Karpas-422 (cell line): ENCODE results near the gene MUC21. TPM values are rescaled to one million over a fixed set of nuclear protein-coding genes. Genes with fewer than 3 reads are reported as not detected.
"Not testable (repeated sequence)": the region's sequence is repeated elsewhere in the genome, so short reads cannot be mapped to it uniquely, and the experiment has no call there.

Experiments
- DNase-seq: peaks from one replicate; pipeline ENCODE4 v3.0.0-alpha.2; 2015
- H2AFZ ChIP-seq: fragments of 200-600 bp; sonication (generic); 2 replicates; pipeline ENCODE4 v1.6.1; 2014; ENCODE audit warnings: antibody characterized with exemption, low read length, mixed read lengths
- H3K27ac ChIP-seq: fragments of 200-600 bp; sonication (generic); 2 replicates; pipeline ENCODE4 v1.5.1; 2014; ENCODE audit warnings: mild to moderate bottlenecking, low read length, moderate library complexity
- H3K27me3 ChIP-seq: fragments of 200-600 bp; sonication (generic); 2 replicates; pipeline ENCODE4 v1.6.1; 2014; ENCODE audit warnings: low read length, mixed read lengths
- H3K36me3 ChIP-seq: fragments of 200-600 bp; sonication (generic); 2 replicates; pipeline ENCODE4 v1.6.1; 2014; ENCODE audit warnings: low read length, mixed read lengths; ENCODE audit not compliant: insufficient read depth
- H3K4me1 ChIP-seq: fragments of 200-600 bp; sonication (generic); 2 replicates; pipeline ENCODE4 v1.6.1; 2014; ENCODE audit warnings: mild to moderate bottlenecking, low read length, mixed read lengths
- H3K4me2 ChIP-seq: fragments of 200-600 bp; sonication (generic); 2 replicates; pipeline ENCODE4 v1.6.1; 2014; ENCODE audit warnings: low read length, low read depth, mild to moderate bottlenecking; ENCODE audit not compliant: poor library complexity, severe bottlenecking
- H3K4me3 ChIP-seq: fragments of 200-600 bp; sonication (generic); 2 replicates; pipeline ENCODE4 v1.5.1; 2014; ENCODE audit warnings: mild to moderate bottlenecking, antibody characterized with exemption, low read length, mixed read lengths
- H3K79me2 ChIP-seq: fragments of 200-600 bp; sonication (generic); 2 replicates; pipeline ENCODE4 v1.6.1; 2014; ENCODE audit warnings: mild to moderate bottlenecking, low read length, mixed read lengths
- H3K9ac ChIP-seq: fragments of 200-600 bp; sonication (generic); 2 replicates; pipeline ENCODE4 v1.6.0; 2014; ENCODE audit warnings: low read length
- H3K9me2 ChIP-seq: fragments of 200-600 bp; sonication (generic), shearing (Covaris generic); replicated peaks from 2 replicates; pipeline ENCODE4 v1.6.0; 2014; ENCODE audit warnings: mild to moderate bottlenecking, low read length, moderate library complexity; ENCODE audit not compliant: insufficient read depth
- H3K9me3 ChIP-seq: fragments of 300-700, 200-600 bp; sonication (generic); 2 replicates; pipeline ENCODE4 v1.6.1; 2014; ENCODE audit warnings: low read length, mixed read lengths
- H4K20me1 ChIP-seq: fragments of 200-600 bp; sonication (generic); 2 replicates; pipeline ENCODE4 v1.6.1; 2014; ENCODE audit warnings: mild to moderate bottlenecking, antibody characterized with exemption, low read length, low read depth; ENCODE audit not compliant: insufficient read depth
- total RNA-seq: library from RNA; depleted of rRNA; stranded (reverse); fragments of >200 nt; shearing (Covaris generic); gene quantifications from 2 replicates; pipeline ENCODE4 v1.2.3, GENCODE V29; 2014; ENCODE audit warnings: low replicate concordance

MUC21 gene
- total RNA-seq, 1 experiment from 2014 or later: not detected

- H3K36me3 ChIP-seq: no peaks in the 10 kb centered on the region
- H3K9me3 ChIP-seq: no peaks in the 10 kb centered on the region
- no peaks in the 10 kb centered on the region for H3K27me3 ChIP-seq
- no peak overlapping the region for H2AFZ ChIP-seq
- no peak overlapping the region for H3K4me2 ChIP-seq
- no peaks in the 10 kb centered on the region for H3K4me1 ChIP-seq
- DNase-seq: no peak
- H3K4me3 ChIP-seq: no peak overlapping the region
- no peaks in the 10 kb centered on the region for H3K79me2 ChIP-seq
- H3K9me2 ChIP-seq: no peaks in the 10 kb centered on the region
- no peaks in the 10 kb centered on the region for H4K20me1 ChIP-seq
- no peak overlapping the region for H3K9ac ChIP-seq
- no peak overlapping the region for H3K27ac ChIP-seq
Measured at GRCh38 chr6:30991891-30992290, 8.4 kb downstream of the MUC21 start.

- no peak overlapping the region for H2AFZ ChIP-seq
- H3K9me3 ChIP-seq: no peaks in the 10 kb centered on the region
- H3K4me1 ChIP-seq: no peaks in the 10 kb centered on the region
- H3K27ac ChIP-seq: no peak overlapping the region
- no peak overlapping the region for H3K4me3 ChIP-seq
- no peak for DNase-seq
- no peaks in the 10 kb centered on the region for H3K9me2 ChIP-seq
- no peaks in the 10 kb centered on the region for H3K79me2 ChIP-seq
- no peaks in the 10 kb centered on the region for H3K27me3 ChIP-seq
- no peak overlapping the region for H3K9ac ChIP-seq
- H4K20me1 ChIP-seq: no peaks in the 10 kb centered on the region
- no peaks in the 10 kb centered on the region for H3K36me3 ChIP-seq
- no peak overlapping the region for H3K4me2 ChIP-seq
Measured at GRCh38 chr6:30997301-30997700, 13.8 kb downstream of the MUC21 start.

DNA sequence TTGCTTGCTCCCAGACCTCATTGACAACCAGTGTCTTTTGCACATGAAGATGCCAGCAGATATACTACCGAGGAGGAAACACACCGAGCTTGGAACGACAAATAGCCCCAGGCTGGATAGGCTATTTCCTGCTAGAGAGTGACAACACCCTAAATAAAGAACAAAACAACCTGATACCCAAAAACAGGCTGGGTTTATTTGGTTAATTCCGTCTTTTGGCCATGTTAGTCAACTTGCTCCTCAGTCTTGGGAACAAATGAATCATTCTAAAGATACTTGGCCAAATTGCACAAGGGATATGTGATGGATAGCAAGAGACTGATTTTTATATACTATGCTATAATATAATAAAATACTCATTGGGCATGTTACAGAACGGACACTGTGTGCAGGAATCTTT is 15.3 kb downstream of the MUC21 start:
- no peak overlapping the region for H3K4me2 ChIP-seq
- H3K4me3 ChIP-seq: no peak overlapping the region

GRCh38 chr6:31000067-31000860 is 16.7 kb downstream of the MUC21 start:
- not testable (repeated sequence) for H3K9me3 ChIP-seq, H3K4me2 ChIP-seq, H3K27ac ChIP-seq, H4K20me1 ChIP-seq, H2AFZ ChIP-seq, H3K9me2 ChIP-seq, H3K79me2 ChIP-seq, H3K36me3 ChIP-seq, H3K9ac ChIP-seq, DNase-seq, H3K4me3 ChIP-seq, H3K4me1 ChIP-seq, H3K27me3 ChIP-seq

More for the DNA sequence above, 15.3 kb downstream of the MUC21 start:
- H3K79me2 ChIP-seq: no peaks in the 10 kb centered on the region
- no peaks in the 10 kb centered on the region for H3K9me3 ChIP-seq
- H3K27ac ChIP-seq: no peak overlapping the region
- H2AFZ ChIP-seq: no peak overlapping the region
- H4K20me1 ChIP-seq: no peaks in the 10 kb centered on the region
- no peaks in the 10 kb centered on the region for H3K27me3 ChIP-seq
- DNase-seq: no peak
- no peaks in the 10 kb centered on the region for H3K36me3 ChIP-seq
- H3K9ac ChIP-seq: no peak overlapping the region
- no peaks in the 10 kb centered on the region for H3K9me2 ChIP-seq
- H3K4me1 ChIP-seq: no peaks in the 10 kb centered on the region

DNA sequence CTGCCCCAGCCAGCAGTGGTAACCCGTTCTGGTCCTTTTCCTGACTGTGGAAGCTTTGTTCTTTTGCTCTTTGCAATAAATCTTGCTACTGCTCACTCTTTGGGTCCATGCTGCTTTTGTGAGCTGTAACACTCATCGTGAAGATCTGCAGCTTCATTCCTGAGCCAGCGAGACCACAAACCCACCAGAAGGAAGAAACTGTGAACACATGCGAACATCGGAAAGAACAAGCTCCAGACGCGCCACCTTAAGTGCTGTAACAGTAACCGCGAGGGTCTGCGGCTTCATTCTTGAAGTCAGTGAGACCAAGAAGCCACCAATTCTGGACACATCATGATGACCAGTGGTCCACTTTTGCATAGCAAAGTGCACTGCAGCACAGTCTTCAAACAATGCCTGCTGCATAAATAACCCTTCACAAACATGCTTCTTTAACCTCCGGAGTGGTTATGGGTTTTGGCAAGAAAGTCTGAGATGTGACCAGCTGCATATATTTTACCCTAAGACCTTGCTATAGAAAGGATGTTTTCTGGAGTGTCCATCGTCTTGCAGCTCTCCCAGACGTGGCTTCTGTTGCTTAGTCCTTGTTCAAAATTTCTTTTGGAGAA is 17.9 kb downstream of the MUC21 start:
- H2AFZ ChIP-seq: no peak overlapping the region
- no peaks in the 10 kb centered on the region for H4K20me1 ChIP-seq
- H3K4me2 ChIP-seq: no peak overlapping the region
- no peak for DNase-seq
- no peaks in the 10 kb centered on the region for H3K9me2 ChIP-seq
- no peaks in the 10 kb centered on the region for H3K79me2 ChIP-seq
- H3K27ac ChIP-seq: no peak overlapping the region
- no peaks in the 10 kb centered on the region for H3K27me3 ChIP-seq
- H3K9me3 ChIP-seq: no peaks in the 10 kb centered on the region
- no peaks in the 10 kb centered on the region for H3K36me3 ChIP-seq
- no peak overlapping the region for H3K9ac ChIP-seq
- no peak overlapping the region for H3K4me3 ChIP-seq
- H3K4me1 ChIP-seq: no peaks in the 10 kb centered on the region

DNA sequence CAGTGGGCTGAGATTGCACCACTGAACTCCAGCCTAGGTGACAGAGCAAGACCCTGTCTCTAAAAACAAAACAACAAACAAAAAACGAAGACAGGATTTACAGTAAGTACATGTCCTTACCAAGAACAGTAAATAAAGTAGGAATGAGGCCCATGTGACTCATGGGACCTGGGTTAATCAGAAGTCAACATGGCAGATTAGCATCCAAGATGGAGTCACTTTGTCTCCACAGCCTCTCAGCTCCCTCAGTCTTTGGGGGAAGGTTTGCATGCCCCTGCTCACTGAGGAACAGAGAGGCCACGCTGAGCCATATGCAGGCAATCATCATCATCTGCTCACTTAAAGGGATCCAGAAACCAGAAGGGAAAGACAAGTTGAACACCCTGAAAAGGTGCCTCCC is 19.0 kb downstream of the MUC21 start:
- H3K9me3 ChIP-seq: no peaks in the 10 kb centered on the region
- no peaks in the 10 kb centered on the region for H3K9me2 ChIP-seq
- no peaks in the 10 kb centered on the region for H3K27me3 ChIP-seq
- H3K4me2 ChIP-seq: no peak overlapping the region
- H3K79me2 ChIP-seq: no peaks in the 10 kb centered on the region
- no peaks in the 10 kb centered on the region for H3K36me3 ChIP-seq
- H3K4me1 ChIP-seq: no peaks in the 10 kb centered on the region
- no peak for DNase-seq
- H3K27ac ChIP-seq: no peak overlapping the region
- no peaks in the 10 kb centered on the region for H4K20me1 ChIP-seq
- no peak overlapping the region for H3K9ac ChIP-seq
- H3K4me3 ChIP-seq: no peak overlapping the region
- no peak overlapping the region for H2AFZ ChIP-seq

GRCh38 chr6:31004794-31005193 is 21.3 kb downstream of the MUC21 start:
- Histone ChIP-seq H3K4me2 (no peak overlapping the region), H2AFZ (no peak overlapping the region)

GRCh38 chr6:31005249-31006020 is 21.9 kb downstream of the MUC21 start:
- Histone ChIP-seq H4K20me1 (no peaks in the 10 kb centered on the region), H3K9me3 (no peaks in the 10 kb centered on the region), H3K79me2 (no peaks in the 10 kb centered on the region), H3K4me2 (no peak overlapping the region), H3K9ac (no peak overlapping the region), H2AFZ (no peak overlapping the region), H3K27me3 (no peaks in the 10 kb centered on the region), H3K4me3 (no peak overlapping the region), H3K9me2 (no peaks in the 10 kb centered on the region), H3K27ac (no peak overlapping the region), H3K36me3 (no peaks in the 10 kb centered on the region), H3K4me1 (no peaks in the 10 kb centered on the region)
- DNase-seq: no peak

More at GRCh38 chr6:31004794-31005193, 21.3 kb downstream of the MUC21 start:
- no peak for DNase-seq
- Histone ChIP-seq H4K20me1 (no peaks in the 10 kb centered on the region), H3K27me3 (no peaks in the 10 kb centered on the region), H3K9me3 (no peaks in the 10 kb centered on the region), H3K79me2 (no peaks in the 10 kb centered on the region), H3K4me1 (no peaks in the 10 kb centered on the region), H3K36me3 (no peaks in the 10 kb centered on the region), H3K9me2 (no peaks in the 10 kb centered on the region), H3K9ac (no peak overlapping the region), H3K4me3 (no peak overlapping the region), H3K27ac (no peak overlapping the region)
